ENCODE data around the gene PODXL2. TPM values are rescaled to one million over a fixed set of nuclear protein-coding genes. Genes with fewer than 3 reads are reported as not detected.

The PODXL2 gene
- total and polyA plus RNA-seq, 4 donors, result 1.3 to 4.0 (median 2.1) TPM

DNA sequence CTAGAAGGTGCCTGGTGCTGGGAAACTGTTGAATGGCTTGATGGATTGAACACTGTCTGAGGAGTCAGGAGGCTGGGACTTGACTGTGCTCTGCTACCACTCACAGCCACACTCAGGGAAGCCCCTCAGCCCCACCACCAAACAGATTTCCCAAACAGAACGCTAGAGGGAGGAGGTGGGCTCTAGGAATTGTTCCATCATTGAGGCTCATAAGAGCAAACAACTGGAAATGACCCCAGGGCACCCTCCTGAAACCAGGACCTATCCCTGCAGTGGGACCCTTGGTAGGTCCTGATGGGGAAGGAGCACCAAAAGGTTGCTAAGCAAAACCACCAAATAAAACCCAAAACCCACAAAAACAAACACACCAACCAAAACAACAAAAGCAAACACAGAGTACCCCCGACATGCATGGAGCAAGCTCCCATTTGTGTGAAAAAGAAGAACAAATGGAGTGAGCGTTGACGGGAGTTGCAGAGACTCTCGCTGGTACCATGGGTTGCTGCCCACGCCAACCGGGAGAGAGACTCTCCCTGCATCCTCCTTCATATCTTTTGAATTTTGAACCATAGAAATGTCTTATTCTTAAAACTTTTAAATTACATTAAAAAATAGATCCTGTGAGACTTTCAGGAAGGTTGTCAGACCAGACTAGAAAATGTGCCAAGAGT lies 89.4 kb downstream of the PODXL2 start:
- ATAC-seq (ENCODE audit: low FRiP score) (no peak), DNase-seq (peak in 1 of 2 donors; percentile 6)
- Histone ChIP-seq H3K36me3 (ENCODE audit: control insufficient read depth in 1 of 2, insufficient read depth in 2 of 2, low read length in 1 of 2) (peaks cover 0 to 2% of the 10 kb centered on the region in 2 donors), H3K27me3 (ENCODE audit: control insufficient read depth in 1 of 2, insufficient read depth in 2 of 2, low read length in 1 of 2) (no peaks in the 10 kb centered on the region), H3K27ac (ENCODE audit: low read depth in 1 of 2, low read length in 2 of 2) (no peak overlapping the region), H3K9me3 (ENCODE audit: control insufficient read depth, low read length) (no peaks in the 10 kb centered on the region), H3K4me1 (ENCODE audit: control insufficient read depth in 1 of 2, insufficient read depth in 2 of 2, low read length in 2 of 2) (no peaks in the 10 kb centered on the region), H3K4me3 (ENCODE audit: low read length in 2 of 2) (no peak overlapping the region)
- 92% methylated on average over 7 of the region's 7 CpGs for WGBS, 2 donors
- intact Hi-C loops (cut with DNase I), result no loop called here

DNA sequence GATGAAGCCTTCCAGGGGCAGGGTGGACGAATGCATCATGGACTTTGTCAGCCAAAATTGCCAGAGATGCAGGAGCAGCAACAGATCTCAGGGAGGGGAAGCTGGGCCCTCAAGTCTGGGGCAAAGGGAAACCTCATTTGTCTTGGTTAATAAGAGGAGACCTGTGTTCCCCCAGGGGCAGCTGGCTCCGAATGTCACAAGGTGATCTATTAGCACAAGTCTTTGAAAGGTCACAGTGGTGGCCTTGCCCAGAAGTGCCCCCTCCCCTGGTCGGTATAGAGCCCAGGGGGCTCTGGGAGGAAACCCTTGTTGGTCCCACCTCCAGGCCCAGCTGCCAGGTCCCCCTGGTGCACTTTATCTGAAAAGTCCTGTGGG lies 89.9 kb downstream of the PODXL2 start:
- WGBS, 2 donors, result 36 to 46% methylated on average over 3 of the region's 3 CpGs
- intact Hi-C loops (cut with DNase I), result no loop called here
- H3K36me3 ChIP-seq (ENCODE audit: control insufficient read depth in 1 of 2, insufficient read depth in 2 of 2, low read length in 1 of 2), result peaks cover 0 to 2% of the 10 kb centered on the region in 2 donors

DNA sequence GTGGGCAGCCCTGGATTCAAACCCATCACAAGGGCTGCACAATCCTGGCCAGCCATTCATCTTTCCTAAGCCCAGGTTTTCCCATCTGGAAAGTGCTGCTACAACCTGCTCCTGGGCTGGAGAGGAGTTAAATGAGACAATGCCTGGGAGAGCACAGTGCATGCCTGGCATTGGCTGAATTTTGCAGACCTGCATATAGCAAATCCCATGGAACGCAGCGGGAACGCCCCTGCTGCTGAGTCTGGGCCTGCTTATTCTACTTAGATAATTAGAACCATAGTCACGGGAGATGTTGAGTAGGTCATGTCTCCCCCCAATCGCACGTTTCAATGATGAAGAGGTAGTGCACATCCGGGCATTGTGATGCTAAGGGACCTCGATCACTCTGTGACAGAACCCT lies 90.4 kb downstream of the PODXL2 start:
- DNase-seq (peak in 1 of 2 donors; percentile 23), ATAC-seq (ENCODE audit: low FRiP score) (no peak)
- Histone ChIP-seq H3K36me3 (ENCODE audit: control insufficient read depth in 1 of 2, insufficient read depth in 2 of 2, low read length in 1 of 2) (peaks cover 0 to 2% of the 10 kb centered on the region in 2 donors), H3K4me3 (ENCODE audit: low read length in 2 of 2) (no peak overlapping the region), H3K27ac (ENCODE audit: low read depth in 1 of 2, low read length in 2 of 2) (no peak overlapping the region), H3K9me3 (ENCODE audit: control insufficient read depth, low read length) (no peaks in the 10 kb centered on the region), H3K4me1 (ENCODE audit: control insufficient read depth in 1 of 2, insufficient read depth in 2 of 2, low read length in 2 of 2) (no peaks in the 10 kb centered on the region), H3K27me3 (ENCODE audit: control insufficient read depth in 1 of 2, insufficient read depth in 2 of 2, low read length in 1 of 2) (no peaks in the 10 kb centered on the region)
- intact Hi-C loops (cut with DNase I), result no loop called here
- 96% methylated on average over 8 of the region's 8 CpGs for WGBS, 2 donors

More for the DNA sequence above, 89.9 kb downstream of the PODXL2 start:
- Histone ChIP-seq H3K27me3 (ENCODE audit: control insufficient read depth in 1 of 2, insufficient read depth in 2 of 2, low read length in 1 of 2) (no peaks in the 10 kb centered on the region), H3K27ac (ENCODE audit: low read depth in 1 of 2, low read length in 2 of 2) (no peak overlapping the region), H3K9me3 (ENCODE audit: control insufficient read depth, low read length) (no peaks in the 10 kb centered on the region), H3K4me1 (ENCODE audit: control insufficient read depth in 1 of 2, insufficient read depth in 2 of 2, low read length in 2 of 2) (no peaks in the 10 kb centered on the region), H3K4me3 (ENCODE audit: low read length in 2 of 2) (no peak overlapping the region)
- no peak for ATAC-seq (ENCODE audit: low FRiP score)
- DNase-seq, result peak in 1 of 2 donors; percentile 45

DNA sequence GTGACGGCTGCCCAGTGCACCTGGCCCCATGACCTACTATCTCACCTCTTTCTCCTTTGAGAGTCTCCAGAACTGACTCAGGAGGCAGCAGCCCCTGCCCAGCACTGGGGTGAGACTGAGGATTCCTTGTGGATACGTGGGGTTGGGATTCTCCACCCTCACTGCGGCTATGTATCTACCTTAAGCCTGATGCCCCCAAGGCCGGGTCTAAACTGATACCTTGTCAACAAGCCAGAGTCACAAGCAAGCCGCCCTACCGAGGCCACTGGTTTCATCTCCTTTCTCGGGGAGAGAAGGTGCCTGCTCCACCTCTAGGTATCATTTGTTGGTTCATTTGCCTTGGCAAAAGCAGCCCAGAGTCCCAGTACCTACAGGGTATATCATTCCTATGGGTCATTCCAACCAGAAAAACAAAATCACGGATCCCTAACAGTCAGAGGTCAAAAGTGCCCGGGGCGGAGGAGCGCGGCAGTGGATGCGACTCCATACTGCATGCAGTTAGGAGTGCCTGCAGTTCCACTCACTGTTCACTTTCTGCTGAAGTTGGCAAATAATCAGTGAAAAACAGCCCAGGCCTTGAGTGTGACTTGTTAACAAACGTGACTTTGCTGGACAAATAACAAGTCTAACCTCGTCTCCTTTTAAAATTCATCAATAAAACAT lies 91.3 kb downstream of the PODXL2 start:
- Histone ChIP-seq H3K27me3 (ENCODE audit: control insufficient read depth in 1 of 2, insufficient read depth in 2 of 2, low read length in 1 of 2) (no peaks in the 10 kb centered on the region), H3K9me3 (ENCODE audit: control insufficient read depth, low read length) (no peaks in the 10 kb centered on the region), H3K27ac (ENCODE audit: low read depth in 1 of 2, low read length in 2 of 2) (no peak overlapping the region), H3K4me3 (ENCODE audit: low read length in 2 of 2) (no peak overlapping the region), H3K4me1 (ENCODE audit: control insufficient read depth in 1 of 2, insufficient read depth in 2 of 2, low read length in 2 of 2) (no peaks in the 10 kb centered on the region), H3K36me3 (ENCODE audit: control insufficient read depth in 1 of 2, insufficient read depth in 2 of 2, low read length in 1 of 2) (peaks cover 0 to 2% of the 10 kb centered on the region in 2 donors)
- DNase-seq (no peak), ATAC-seq (ENCODE audit: low FRiP score) (no peak)
- 95 to 96% methylated on average over 15 of the region's 15 CpGs for WGBS, 2 donors
- intact Hi-C loops (cut with DNase I), result no loop called here

DNA sequence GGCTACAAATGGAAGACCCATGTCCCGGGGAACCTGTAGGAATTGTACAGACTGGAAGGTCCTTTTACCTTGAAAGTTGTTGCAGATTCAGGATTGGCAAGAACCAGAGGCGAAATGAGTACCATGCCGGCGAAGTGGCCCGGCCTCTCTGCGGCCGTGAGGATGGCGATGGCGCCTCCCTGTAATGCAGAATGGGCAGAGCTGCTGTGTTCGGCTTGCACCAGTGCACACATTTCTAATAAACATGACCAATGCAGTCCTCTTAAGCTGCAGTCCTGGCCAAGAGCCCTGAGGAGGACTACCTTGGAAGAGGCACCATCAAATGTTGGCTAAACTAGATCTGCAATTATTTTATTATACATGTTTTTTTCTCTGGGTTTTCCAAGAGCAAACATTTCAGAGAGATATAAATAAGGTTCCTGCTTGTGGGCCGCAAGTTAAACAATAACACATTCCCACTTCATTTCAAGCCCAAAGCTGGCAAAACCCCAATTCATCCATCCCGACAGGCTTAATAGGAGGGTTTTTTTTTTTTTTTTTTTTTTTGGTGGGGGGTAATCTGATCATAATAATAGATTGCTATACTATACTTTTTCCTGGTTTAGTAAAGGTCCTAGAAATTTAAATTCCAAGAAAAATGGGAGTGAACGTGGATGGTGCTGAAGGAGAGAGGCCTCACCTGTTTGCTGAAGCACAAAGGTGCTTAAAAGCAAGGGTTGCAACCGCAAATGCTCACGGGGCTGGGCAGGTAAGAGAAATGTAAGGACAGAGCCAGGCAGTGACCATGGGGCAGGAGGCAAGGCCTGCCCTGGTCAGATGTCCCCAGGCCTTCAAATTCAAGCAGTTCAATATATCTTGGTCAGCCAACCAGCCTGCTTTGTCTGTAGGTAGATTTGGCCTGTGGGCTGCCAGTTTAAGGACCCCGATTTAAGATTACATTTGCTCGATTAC lies 92.3 kb downstream of the PODXL2 start:
- no peak for ATAC-seq (ENCODE audit: low FRiP score)

DNA sequence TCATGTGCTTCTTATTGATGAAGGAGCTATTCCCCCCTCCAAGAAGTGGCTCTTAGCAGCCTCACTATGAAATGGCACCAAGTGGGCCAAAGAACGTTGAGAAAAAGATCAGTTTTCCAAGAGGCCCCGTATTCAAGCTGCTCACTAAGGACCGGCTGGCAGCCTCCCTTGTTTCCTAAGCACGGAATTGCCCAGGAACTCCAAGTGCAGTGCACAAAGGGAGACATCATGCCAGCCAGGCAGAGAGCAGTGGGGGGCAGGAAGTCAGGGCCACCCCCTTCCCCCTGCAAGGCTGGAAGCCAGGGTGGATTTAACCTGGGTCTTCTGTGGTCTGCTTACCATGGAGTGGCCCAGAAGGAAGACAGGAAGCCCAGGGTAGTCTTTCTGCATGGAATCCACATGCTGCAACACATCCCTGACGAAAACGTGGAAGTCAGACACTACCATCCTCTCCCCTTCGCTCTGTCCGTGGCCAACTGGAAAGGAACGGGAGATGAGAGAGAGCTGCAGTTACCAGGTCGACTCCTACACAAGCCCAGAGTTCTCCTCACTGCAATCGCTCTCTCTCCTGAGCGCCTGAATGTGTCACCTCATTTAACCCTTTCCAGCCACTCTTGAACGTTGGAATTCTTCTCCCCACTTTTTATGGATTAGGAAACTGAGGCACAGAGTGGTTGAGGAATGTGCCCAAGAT lies 93.3 kb downstream of the PODXL2 start:
- 70 to 73% methylated on average over 13 of the region's 13 CpGs for WGBS, 2 donors
- Histone ChIP-seq H3K36me3 (ENCODE audit: control insufficient read depth in 1 of 2, insufficient read depth in 2 of 2, low read length in 1 of 2) (peaks cover 0 to 2% of the 10 kb centered on the region in 2 donors), H3K4me3 (ENCODE audit: low read length in 2 of 2) (no peak overlapping the region), H3K9me3 (ENCODE audit: control insufficient read depth, low read length) (no peaks in the 10 kb centered on the region), H3K27me3 (ENCODE audit: control insufficient read depth in 1 of 2, insufficient read depth in 2 of 2, low read length in 1 of 2) (no peaks in the 10 kb centered on the region), H3K4me1 (ENCODE audit: control insufficient read depth in 1 of 2, insufficient read depth in 2 of 2, low read length in 2 of 2) (no peaks in the 10 kb centered on the region), H3K27ac (ENCODE audit: low read depth in 1 of 2, low read length in 2 of 2) (no peak overlapping the region)
- intact Hi-C loops (cut with DNase I), result no loop called here
- DNase-seq (peak in 1 of 2 donors; percentile 8), ATAC-seq (ENCODE audit: low FRiP score) (no peak)

More for the DNA sequence above, 92.3 kb downstream of the PODXL2 start:
- intact Hi-C loops (cut with DNase I), result no loop called here
- H3K27ac ChIP-seq (ENCODE audit: low read depth in 1 of 2, low read length in 2 of 2), result no peak overlapping the region
- no peak for DNase-seq
- no peaks in the 10 kb centered on the region for H3K27me3 ChIP-seq (ENCODE audit: control insufficient read depth in 1 of 2, insufficient read depth in 2 of 2, low read length in 1 of 2)
- no peaks in the 10 kb centered on the region for H3K9me3 ChIP-seq (ENCODE audit: control insufficient read depth, low read length)
- 93 to 94% methylated on average over 17 of the region's 17 CpGs for WGBS, 2 donors
- H3K4me3 ChIP-seq (ENCODE audit: low read length in 2 of 2), result no peak overlapping the region
- no peaks in the 10 kb centered on the region for H3K4me1 ChIP-seq (ENCODE audit: control insufficient read depth in 1 of 2, insufficient read depth in 2 of 2, low read length in 2 of 2)
- peaks cover 0 to 2% of the 10 kb centered on the region in 2 donors for H3K36me3 ChIP-seq (ENCODE audit: control insufficient read depth in 1 of 2, insufficient read depth in 2 of 2, low read length in 1 of 2)
